SKM-1 treated with dmso at 0.1 percent for 144 hours (cell line): Measurements from ENCODE around the gene TBC1D4.

Experiments used
- DNase-seq: peaks from one replicate; lab custom pipeline; 2025; ENCODE audit not compliant: unreplicated experiment; lab: John Stamatoyannopoulos, UW

The TBC1D4 gene

GRCh38 chr13:75393839-75394520, 88.0 kb downstream of the TBC1D4 start:
- DNase-seq = no peak

DNA sequence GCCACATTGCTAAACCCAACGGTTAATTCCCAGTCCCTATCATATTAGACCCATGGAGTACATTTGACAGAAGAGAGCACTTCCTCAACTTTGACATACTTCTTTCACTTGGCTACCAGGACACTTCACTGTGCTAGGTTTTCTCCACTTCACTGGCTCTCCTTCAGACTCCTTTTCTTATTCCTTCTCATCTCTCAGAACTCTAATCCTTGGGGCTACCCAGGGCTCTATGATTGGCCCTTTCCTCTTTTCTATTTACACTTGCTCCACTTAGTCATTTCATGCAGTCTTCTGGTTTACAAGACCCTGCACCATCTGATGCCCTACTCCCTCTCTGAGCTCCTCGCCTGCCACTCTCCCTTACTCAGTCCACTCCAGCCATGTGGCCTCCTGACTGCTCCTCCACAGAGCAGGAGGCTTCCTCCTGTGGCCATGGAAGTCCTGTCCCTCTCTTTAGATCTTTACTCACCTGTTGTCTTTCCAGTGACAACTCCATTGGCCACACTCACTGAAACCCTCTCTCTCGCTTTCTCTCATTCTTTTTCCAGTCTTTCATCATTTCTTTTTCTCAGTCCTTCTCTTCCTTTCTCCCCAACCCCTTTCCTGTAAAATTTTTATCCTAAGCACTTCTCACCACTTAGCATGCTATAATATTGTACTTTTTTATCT, 90.4 kb downstream of the TBC1D4 start:
- DNase-seq = no peak

DNA sequence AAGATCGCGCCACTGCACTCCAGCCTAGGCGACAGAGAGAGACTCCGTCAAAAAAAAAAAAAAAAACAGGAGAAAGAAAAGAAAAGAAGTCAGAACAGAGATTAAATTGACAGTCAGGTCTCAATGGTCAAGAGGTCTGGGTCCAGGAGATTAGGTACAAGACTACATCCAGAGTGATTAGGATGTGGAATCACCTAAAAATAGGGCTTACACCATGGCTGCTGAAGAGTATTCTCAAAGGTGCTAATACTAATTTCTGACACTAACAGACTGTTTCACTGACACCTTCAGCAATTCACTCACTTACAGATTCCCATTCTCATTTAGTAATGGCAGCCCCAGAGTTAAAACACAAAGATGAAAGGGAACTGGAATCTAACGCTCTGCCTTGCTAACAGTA, 91.7 kb downstream of the TBC1D4 start:
- no peak for DNase-seq

DNA sequence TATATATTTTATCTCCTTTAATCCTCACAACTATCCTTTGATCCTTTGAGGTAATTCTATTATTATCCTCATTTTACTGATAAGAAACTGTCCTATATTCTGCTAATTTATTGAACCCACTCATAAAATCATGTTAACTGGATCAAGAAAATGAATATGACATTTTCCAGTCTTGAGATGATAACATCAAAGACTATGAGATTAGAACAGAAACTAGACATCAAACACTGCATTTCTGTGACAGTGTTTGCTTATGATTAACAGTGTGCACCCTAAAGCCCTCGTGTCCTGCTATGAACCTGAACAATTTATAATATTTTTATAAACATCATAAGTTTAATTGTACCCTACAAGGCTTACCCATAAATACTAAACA, 96.3 kb downstream of the TBC1D4 start:
- DNase-seq = no peak

DNA sequence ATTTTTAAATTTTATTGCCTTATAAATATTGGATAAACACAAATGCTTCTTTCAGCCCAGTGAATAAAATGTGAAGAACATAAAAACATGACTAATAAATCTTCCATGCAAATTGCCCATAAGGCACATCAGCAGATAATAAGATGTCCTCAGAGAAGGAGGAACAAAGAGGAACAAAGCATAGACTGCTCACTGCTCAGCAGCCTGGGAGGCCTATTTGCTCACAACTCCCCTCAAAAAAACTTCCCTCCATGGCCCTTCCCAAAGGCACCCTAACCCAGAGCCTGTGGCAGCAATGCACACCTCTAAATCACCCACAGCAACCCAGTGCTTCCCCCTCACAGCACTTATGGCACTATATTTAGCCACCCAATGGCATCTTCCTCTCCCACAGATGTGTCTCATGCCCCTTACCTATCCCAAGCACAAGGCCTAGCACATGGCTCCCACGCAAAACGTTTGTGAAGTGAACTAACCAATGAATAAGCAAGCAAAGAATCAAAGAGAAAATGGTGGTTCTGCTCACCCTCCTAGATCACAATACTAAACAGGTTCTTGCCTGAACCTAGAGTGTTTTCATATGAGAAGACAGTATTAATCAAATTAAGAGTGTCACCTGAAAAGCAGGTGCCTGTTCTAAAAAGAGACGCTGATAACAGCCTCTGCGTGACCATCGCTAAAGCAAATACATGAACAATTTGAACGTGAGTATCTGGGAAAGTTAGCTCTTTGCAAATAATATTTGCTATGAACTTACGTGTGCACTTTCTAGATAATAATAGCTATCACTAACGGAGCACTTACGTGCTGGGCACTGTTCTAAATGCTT, 96.9 kb downstream of the TBC1D4 start:
- DNase-seq = no peak

GRCh38 chr13:75383064-75383715, 98.8 kb downstream of the TBC1D4 start:
- no peak for DNase-seq

DNA sequence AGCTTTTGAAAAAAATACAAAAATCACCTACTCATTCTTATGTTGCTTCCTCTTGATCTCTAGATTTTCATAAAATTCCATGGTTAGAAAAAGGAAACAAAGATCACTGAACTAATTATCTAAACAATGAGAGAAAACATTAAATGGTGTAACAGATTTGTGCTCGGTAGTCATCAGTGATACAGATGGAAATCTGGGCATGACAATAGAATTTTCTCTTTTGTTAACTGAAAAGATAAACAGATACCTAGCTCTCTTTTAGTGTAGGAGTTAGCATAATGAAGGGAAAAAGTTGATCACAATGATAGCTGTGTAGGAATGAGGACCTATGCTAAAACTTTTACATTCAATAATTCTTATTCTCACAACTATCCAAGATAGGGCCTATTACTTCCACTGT, 103.7 kb downstream of the TBC1D4 start:
- DNase-seq = no peak

DNA sequence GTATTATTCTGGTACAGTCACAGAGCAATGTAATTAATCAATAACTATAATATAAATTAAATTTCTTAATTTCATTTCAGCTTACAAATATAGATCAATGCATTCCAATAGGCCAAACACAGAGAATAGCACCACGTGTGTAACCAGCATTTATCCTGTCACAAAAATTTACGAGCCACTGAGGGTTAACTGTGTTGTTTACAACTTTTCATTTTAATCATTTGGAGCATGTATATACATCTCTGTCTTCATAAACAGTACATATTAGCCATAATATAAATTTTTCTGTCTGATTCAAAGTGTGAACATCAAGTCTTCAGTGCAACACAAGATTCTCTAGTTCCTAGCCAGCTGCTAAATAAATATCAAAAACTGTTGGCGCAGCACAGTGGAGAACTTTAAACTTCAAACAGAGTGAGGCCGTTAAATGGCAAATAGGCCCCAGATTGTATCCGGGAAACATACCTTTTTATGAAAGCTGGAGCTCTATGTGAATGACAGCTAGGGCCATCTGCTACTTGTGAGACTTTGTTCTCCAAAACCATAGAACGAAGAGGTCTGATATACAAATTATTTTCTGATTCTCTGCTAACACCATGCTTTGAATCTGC, 105.1 kb downstream of the TBC1D4 start:
- no peak for DNase-seq

GRCh38 chr13:75375329-75375728, 106.6 kb downstream of the TBC1D4 start:
- no peak for DNase-seq

GRCh38 chr13:75373988-75374387, 108.0 kb downstream of the TBC1D4 start:
- no peak for DNase-seq

- DNase-seq = no peak
These were observed 108.8 kb downstream of the TBC1D4 start for GRCh38 chr13:75372923-75373841.

- DNase-seq = peak; percentile 59
These were observed 109.5 kb downstream of the TBC1D4 start for GRCh38 chr13:75372517-75372916.

DNA sequence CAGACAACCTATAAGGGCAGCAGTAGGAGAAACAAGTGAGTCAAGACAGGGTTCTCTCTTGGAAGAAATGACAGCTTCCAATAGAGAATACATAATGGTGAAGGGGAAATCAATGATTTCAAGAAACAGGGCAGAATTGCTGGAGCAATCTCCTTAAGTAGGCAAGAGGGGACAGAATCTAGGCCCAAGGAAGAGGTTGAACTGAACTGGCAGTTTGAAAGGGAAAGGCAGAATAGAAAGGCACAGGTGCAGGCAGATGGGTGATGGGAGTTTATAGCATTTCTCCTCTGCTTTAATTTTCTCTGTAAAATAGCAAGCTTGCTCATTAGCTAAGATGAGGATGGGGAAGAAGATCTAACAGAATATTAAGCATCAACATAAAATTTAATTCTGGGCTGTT, 110.8 kb downstream of the TBC1D4 start:
- no peak for DNase-seq

- DNase-seq = no peak
These were observed 111.2 kb downstream of the TBC1D4 start for GRCh38 chr13:75370774-75371173.

DNA sequence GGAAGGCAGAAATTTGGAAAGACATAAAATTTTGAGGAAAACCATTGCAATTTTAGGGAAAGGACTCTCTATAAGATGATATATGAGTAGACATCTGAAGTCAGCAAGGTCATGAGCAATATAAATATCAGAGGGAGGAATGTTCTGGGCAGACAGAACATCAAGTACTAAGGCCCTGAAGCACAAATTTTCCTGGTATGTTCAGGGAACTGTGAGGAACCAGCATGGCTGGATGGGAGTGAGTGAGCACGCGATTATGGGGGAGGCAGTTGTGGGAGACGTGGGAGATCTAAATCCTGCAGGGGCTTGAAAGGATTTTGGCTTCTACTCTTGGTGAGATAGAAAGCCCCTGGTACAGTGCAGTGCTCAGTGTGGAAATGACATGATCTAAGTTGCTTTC, 112.0 kb downstream of the TBC1D4 start:
- DNase-seq = no peak

DNA sequence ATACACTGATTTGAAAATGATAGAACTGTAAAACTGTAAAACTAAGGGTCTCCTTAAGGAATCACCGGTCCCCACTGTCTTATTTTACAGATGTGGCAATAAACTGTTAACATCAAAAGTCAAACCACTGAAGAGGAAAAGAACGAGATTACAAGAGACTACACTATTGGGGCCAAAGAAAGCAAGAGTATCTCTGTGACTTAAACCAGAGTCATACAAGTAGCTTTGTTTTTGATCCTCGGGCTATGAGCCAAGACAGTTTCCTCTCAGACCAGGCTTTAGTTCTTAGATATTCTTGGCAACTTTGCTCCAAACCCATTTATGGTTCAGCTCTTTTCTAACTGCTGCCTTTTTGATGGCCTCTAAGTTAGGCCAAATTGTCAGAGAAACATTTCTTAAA, 113.8 kb downstream of the TBC1D4 start:
- DNase-seq = no peak

DNA sequence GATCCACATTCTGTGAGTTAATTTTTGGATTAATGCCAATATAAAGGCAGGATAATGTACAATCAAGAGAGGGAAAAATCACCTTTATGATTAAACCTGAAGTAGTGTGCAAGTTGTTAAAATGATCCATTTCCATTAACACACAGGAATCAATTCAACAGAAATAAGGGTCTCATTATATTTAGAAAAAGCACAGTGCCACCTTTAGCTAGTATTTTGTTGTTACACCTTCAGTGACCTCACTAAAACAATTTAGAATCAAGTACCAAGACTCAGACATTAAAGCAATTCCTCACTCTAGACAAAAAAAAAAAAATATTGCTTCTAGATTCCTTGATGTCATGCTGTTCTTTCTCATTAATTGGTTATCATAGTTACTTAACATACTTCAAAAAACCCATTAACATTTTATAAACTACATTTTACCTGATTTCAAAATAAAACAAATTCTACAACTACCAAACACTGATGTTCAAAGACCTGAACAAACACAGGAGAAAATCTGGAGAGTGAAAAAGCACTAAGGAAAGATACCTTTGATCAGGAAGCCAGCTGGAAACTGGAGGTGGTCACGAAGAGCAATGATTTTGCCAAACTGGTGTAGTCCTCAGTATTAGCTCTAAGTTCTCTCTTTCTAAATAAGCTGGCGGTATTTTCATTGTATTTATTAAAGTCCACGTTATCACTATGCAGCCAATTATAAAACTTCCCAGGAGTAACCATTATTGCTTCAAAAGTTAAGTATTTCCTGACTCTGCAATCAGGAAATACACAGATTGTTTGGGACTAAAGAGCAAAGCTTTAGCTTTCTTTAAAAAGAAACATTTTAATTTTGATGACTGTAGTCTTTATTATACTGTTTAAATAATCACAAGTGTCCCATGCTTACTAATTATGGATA, 115.3 kb downstream of the TBC1D4 start:
- DNase-seq = no peak

DNA sequence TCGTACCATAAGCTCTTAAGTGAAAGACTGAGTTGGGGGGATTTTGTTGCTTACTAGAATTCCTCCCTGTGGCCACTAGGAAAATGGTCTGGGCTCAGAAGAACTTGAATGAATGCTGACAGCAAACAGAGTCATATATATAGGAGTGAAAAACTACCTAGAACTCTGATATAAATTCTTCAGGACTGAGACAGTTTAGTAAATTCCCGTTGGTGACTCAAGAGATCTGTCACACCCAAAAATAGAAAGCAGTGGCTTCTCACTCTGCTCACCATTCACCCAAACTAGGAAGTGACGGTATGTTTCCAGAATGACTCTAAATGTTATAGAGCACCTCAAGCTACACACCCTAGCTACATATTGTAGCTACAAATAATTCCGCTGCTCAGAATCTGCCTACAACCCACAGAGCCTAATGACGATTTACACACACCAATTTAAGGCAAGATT, 116.2 kb downstream of the TBC1D4 start:
- peak; percentile 38 for DNase-seq

DNA sequence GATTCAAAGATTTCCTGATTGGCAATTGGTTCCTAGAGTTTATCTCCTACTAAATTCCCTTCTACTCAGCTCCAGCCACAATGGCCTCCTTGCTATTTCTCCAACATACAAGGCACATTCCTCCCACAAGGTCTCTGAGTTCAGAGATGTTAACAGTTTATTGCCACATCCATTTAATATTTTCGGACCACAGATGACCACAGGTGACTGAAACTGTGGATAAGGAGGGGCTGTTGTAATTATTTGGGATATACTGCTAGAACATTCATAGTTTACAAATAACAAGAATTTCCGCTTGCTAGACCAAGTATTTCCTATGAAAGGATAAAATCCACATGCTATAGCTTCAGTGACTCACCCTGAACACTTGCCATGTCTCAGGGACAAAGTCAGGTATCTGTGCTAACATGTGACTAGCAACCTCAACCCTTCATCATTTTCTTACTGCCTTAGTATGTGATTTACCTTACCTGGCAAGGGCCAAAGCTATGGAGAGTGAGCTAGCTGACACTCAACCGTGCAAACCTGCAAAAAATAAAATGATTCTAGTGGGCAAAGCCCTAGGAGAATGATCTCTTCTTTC, 117.7 kb downstream of the TBC1D4 start:
- no peak for DNase-seq
